T-helper 1 cell (primary cell): ENCODE measurements around the gene KRT73.

Experiments used
- DNase-seq, 5 donors: peaks; one replicate each; pipeline ENCODE4 v3.0.0-alpha.2; 2012 to 2020

The KRT73 gene

GRCh38 chr12:52617403-52617785 is 965 bp downstream of the KRT73 start:
- DNase-seq, result no peak

GRCh38 chr12:52616680-52617402 is 1.5 kb downstream of the KRT73 start:
- no peak for DNase-seq

GRCh38 chr12:52615912-52616311 is 2.4 kb downstream of the KRT73 start:
- DNase-seq, result no peak

- DNase-seq, result no peak
Measured at GRCh38 chr12:52615208-52615868, 3.0 kb downstream of the KRT73 start.

GRCh38 chr12:52614381-52615207 is 3.8 kb downstream of the KRT73 start:
- DNase-seq, result no peak

- DNase-seq, result no peak
Measured at GRCh38 chr12:52613384-52614030, 4.9 kb downstream of the KRT73 start.

GRCh38 chr12:52612431-52613383 is 5.7 kb downstream of the KRT73 start:
- no peak for DNase-seq

GRCh38 chr12:52611080-52611468 is 7.3 kb downstream of the KRT73 start:
- DNase-seq, result no peak

- DNase-seq, result no peak
Measured at GRCh38 chr12:52608826-52609630, 9.3 kb downstream of the KRT73 start.

GRCh38 chr12:52608161-52608560 is 10.2 kb downstream of the KRT73 start:
- no peak for DNase-seq

- no peak for DNase-seq
Measured at GRCh38 chr12:52607314-52607713, 11.0 kb downstream of the KRT73 start.

- DNase-seq, result no peak
Measured at GRCh38 chr12:52606581-52607218, 11.7 kb downstream of the KRT73 start.

GRCh38 chr12:52606096-52606495 is 12.3 kb downstream of the KRT73 start:
- DNase-seq, result no peak

- DNase-seq, result no peak
Measured at GRCh38 chr12:52605542-52605941, 12.8 kb downstream of the KRT73 start.

GRCh38 chr12:52604859-52605258 is 13.5 kb downstream of the KRT73 start:
- DNase-seq, result no peak

- peak in 1 of 5 donors; percentile 20 for DNase-seq
Measured at GRCh38 chr12:52603314-52603713, 15.0 kb downstream of the KRT73 start.

GRCh38 chr12:52602552-52602951 is 15.8 kb downstream of the KRT73 start:
- DNase-seq, result no peak

GRCh38 chr12:52601671-52602070 is 16.7 kb downstream of the KRT73 start:
- DNase-seq, result no peak

- no peak for DNase-seq
Measured at GRCh38 chr12:52600941-52601481, 17.3 kb downstream of the KRT73 start, which contains the start of gene KRT72. TSS of gene KRT72 (minus strand) at chr12:52601463. CDS start at chr12:52601452, 11 bp downstream.

GRCh38 chr12:52600475-52600874 is 17.9 kb downstream of the KRT73 start:
- no peak for DNase-seq
